K562 (cell line): ENCODE results near the gene PSMD8. TPM values are rescaled to one million over a fixed set of nuclear protein-coding genes. Genes with fewer than 3 reads are reported as not detected.

Experiments used
- CCAR2 ChIP-seq: fragments of 200-400 bp; formaldehyde crosslinking; IDR thresholded peaks from 2 replicates; pipeline ENCODE4 v1.6.1; 2017; ENCODE audit warnings: mild to moderate bottlenecking, low read depth, low read length
- CREB1 ChIP-seq, 2 experiments: sonication (generic) in 1 of 2; formaldehyde crosslinking in 1 of 2; IDR thresholded peaks; 2 replicates each; pipeline versions ENCODE4 v1.6.1 to v1.8.0; 2012 to 2022; ENCODE audit warnings: inconsistent platforms in 1 of 2, mild to moderate bottlenecking in 1 of 2, missing genetic modification reagents in 1 of 2, moderate library complexity in 1 of 2
- ETV5 ChIP-seq: sonication (generic); formaldehyde crosslinking; IDR thresholded peaks from 2 replicates; pipeline ENCODE4 v1.4.0; 2020; ENCODE audit warnings: low read depth, mild to moderate bottlenecking, missing genetic modification reagents
- FOXA1 ChIP-seq: fragments of 450-650 bp; IDR thresholded peaks from 2 replicates; pipeline ENCODE4 v1.6.1; 2016; ENCODE audit warnings: mild to moderate bottlenecking, borderline replicate concordance
- GATAD2A ChIP-seq: fragments of 450-650 bp; IDR thresholded peaks from 2 replicates; pipeline ENCODE4 v1.6.1; 2017
- HES1 ChIP-seq: fragments of 450-650 bp; IDR thresholded peaks from 2 replicates; pipeline ENCODE4 v1.6.1; 2016; ENCODE audit warnings: low read depth, mild to moderate bottlenecking, moderate library complexity
- HNRNPLL ChIP-seq: fragments of 200-400 bp; formaldehyde crosslinking; IDR thresholded peaks from 2 replicates; pipeline ENCODE4 v1.6.1; 2017; ENCODE audit warnings: low read length, low read depth, mild to moderate bottlenecking; ENCODE audit not compliant: poor library complexity, severe bottlenecking
- ILK ChIP-seq: fragments of 450-650 bp; IDR thresholded peaks from 2 replicates; pipeline ENCODE4 v1.6.1; 2016; ENCODE audit warnings: missing genetic modification characterization, low read depth, mild to moderate bottlenecking, missing compliant biosample characterization, moderate library complexity, borderline replicate concordance
- MEIS2 ChIP-seq: fragments of 450-650 bp; IDR thresholded peaks from 2 replicates; pipeline ENCODE4 v1.6.1; 2014; ENCODE audit warnings: mild to moderate bottlenecking; ENCODE audit not compliant: partially characterized antibody
- MTA2 ChIP-seq: fragments of 450-650 bp; IDR thresholded peaks from 2 replicates; pipeline ENCODE4 v1.6.1; 2016; ENCODE audit warnings: low read depth
- MXI1 ChIP-seq: IDR thresholded peaks from 2 replicates; pipeline ENCODE4 v1.6.1; 2011; ENCODE audit warnings: low read depth, mild to moderate bottlenecking, improper control_type of control experiment, low read length
- NEUROD1 ChIP-seq: fragments of 150-350 bp; IDR thresholded peaks from 2 replicates; pipeline ENCODE4 v1.6.1; 2014; ENCODE audit warnings: borderline replicate concordance, low read length, low read depth; ENCODE audit not compliant: partially characterized antibody
- NFATC3 ChIP-seq: fragments of 450-650 bp; IDR thresholded peaks from 2 replicates; pipeline ENCODE4 v1.6.1; 2017; ENCODE audit warnings: mild to moderate bottlenecking
- NFE2L1 ChIP-seq: fragments of 450-650 bp; IDR thresholded peaks from 2 replicates; pipeline ENCODE4 v1.6.1; 2016; ENCODE audit warnings: missing genetic modification characterization, low read depth, mild to moderate bottlenecking, missing compliant biosample characterization, moderate library complexity, borderline replicate concordance
- NUFIP1 ChIP-seq: fragments of 450-650 bp; IDR thresholded peaks from 2 replicates; pipeline ENCODE4 v1.6.1; 2018; ENCODE audit not compliant: partially characterized antibody
- PHF8 ChIP-seq: fragments of 200-600 bp; sonication (generic); IDR thresholded peaks from 2 replicates; pipeline ENCODE4 v1.6.1; 2012; ENCODE audit warnings: mixed run types, mild to moderate bottlenecking, inconsistent platforms, low read length, moderate library complexity, borderline replicate concordance
- TBL1XR1 ChIP-seq, 2 experiments: IDR thresholded peaks; 2 replicates each; pipeline ENCODE4 v1.6.1; 2012; ENCODE audit warnings: improper control_type of control experiment in 2 of 2, low read length in 2 of 2, mild to moderate bottlenecking in 1 of 2
- USF1 ChIP-seq: sonication (generic); formaldehyde crosslinking; IDR thresholded peaks from 2 replicates; pipeline ENCODE4 v1.9.0; 2022; ENCODE audit warnings: mild to moderate bottlenecking, missing genetic modification reagents
- XRCC4 ChIP-seq: IDR thresholded peaks from one replicate; pipeline ENCODE4 v1.6.1; 2011; ENCODE audit not compliant: insufficient read depth, insufficient read length; ENCODE audit errors: extremely low read depth
- ZBED1 ChIP-seq: IDR thresholded peaks from 2 replicates; pipeline ENCODE4 v1.6.1; 2014
- ZBTB7A ChIP-seq: IDR thresholded peaks from 2 replicates; pipeline ENCODE4 v1.6.1; 2011; ENCODE audit warnings: low read depth, mild to moderate bottlenecking, low read length, moderate library complexity, borderline replicate concordance; ENCODE audit not compliant: control insufficient read depth
- ZBTB8A ChIP-seq: fragments of 450-650 bp; IDR thresholded peaks from 2 replicates; pipeline ENCODE4 v1.6.1; 2018; ENCODE audit warnings: mild to moderate bottlenecking, moderate library complexity; ENCODE audit not compliant: partially characterized antibody
- ZNF197 ChIP-seq: fragments of 200-800 bp; sonication (Bioruptor generic); IDR thresholded peaks from 2 replicates; pipeline ENCODE4 v1.6.1; 2016; ENCODE audit warnings: low read depth, missing genetic modification characterization, missing compliant biosample characterization
- ZNF224 ChIP-seq: sonication (generic); formaldehyde crosslinking; IDR thresholded peaks from 2 replicates; pipeline ENCODE4 v1.8.0; 2022; ENCODE audit warnings: mild to moderate bottlenecking, missing genetic modification reagents
- ZNF280B ChIP-seq: fragments of 250-450 bp; sonication (Bioruptor Pico); IDR thresholded peaks from 2 replicates; pipeline ENCODE4 v1.5.1; 2021; ENCODE audit warnings: mild to moderate bottlenecking
- ZNF436 ChIP-seq: fragments of 250-450, 450-650 bp; sonication (Bioruptor Pico); formaldehyde crosslinking; IDR thresholded peaks from 2 replicates; pipeline ENCODE4 v1.7.0; 2020; ENCODE audit warnings: mild to moderate bottlenecking
- polyA plus RNA-seq, 8 experiments: library from polyadenylated mRNA; depleted of rRNA in 4 of 8; stranded (reverse) in 5 of 8; unstranded in 3 of 8; fragments of >200 nt; fragmentation: Nextera tagmentation in 2 of 8; fragmentation: Illumina TruSeq in 1 of 8; extraction: Ambion mirVana in 2 of 8; extraction: Trizol in 1 of 8; gene quantifications; 2 replicates each; pipeline versions ENCODE4 v1.2.1 to v1.2.3, GENCODE V29; 2011 to 2014; ENCODE audit warnings: inconsistent platforms in 1 of 8, missing spikeins in 1 of 8
- total RNA-seq, 7 experiments: library from RNA; depleted of rRNA in 6 of 7; stranded (reverse); fragments of >200 nt in 6 of 7; fragmentation: Illumina TruSeq in 2 of 7; extraction: Trizol in 2 of 7; gene quantifications; 2 replicates each; pipeline versions ENCODE4 v1.2.1 to v1.2.3, GENCODE V29; 2011 to 2021; ENCODE audit warnings: low replicate concordance in 1 of 7

PSMD8 gene
- total and polyA plus RNA-seq, 9 of the 15 experiments (the other 6 are each of a cell fraction or from before 2014, with no cell fraction given): 130 to 583 (median 315) TPM

GRCh38 chr19:38402967-38403674, 28.8 kb downstream of the PSMD8 start, which contains the start of gene FAM98C (continued):
- TF ChIP-seq ZNF280B (CRISPR knock-in tag): no peak
- no peak for TF ChIP-seq FOXA1
- TF ChIP-seq MTA2: no peak
- TF ChIP-seq ZNF197 (CRISPR knock-in tag): no peak
- 0 out of 2 replicates have a peak, but pooled peaks have one; percentile 58 for TF ChIP-seq ZBED1
- peak; percentile 88 for TF ChIP-seq ETV5 (CRISPR knock-in tag)
- TF ChIP-seq CREB1 (IDR thresholded peaks at IDR 0.05): no peak; the same call in 1 of the 2 replicates
- TF ChIP-seq CREB1 (CRISPR knock-in tag; IDR thresholded peaks at IDR 0.05): peak; percentile 78
- TF ChIP-seq ZNF436 (CRISPR knock-in tag): no peak
- no peak for TF ChIP-seq ILK
- no peak for TF ChIP-seq NFE2L1
- no peak for TF ChIP-seq MXI1
- peak; percentile 80 for TF ChIP-seq ZBTB7A
- no peak for TF ChIP-seq NFATC3
- TF ChIP-seq PHF8: peak; percentile 83; the same call in 1 of the 2 replicates
- no peak for TF ChIP-seq ZBTB8A
- no peak for TF ChIP-seq XRCC4
- TF ChIP-seq ZNF224 (CRISPR knock-in tag): no peak
- no peak; a peak in 2 of 4 replicates for TF ChIP-seq TBL1XR1 (IDR thresholded peaks at IDR 0.05; ENCODE audit: low read length in 2 of 2)
- no peak for TF ChIP-seq MEIS2
- TF ChIP-seq GATAD2A: peak; percentile 68
- TF ChIP-seq HES1: no peak
- TF ChIP-seq CCAR2: no peak
- TF ChIP-seq USF1 (CRISPR knock-in tag): no peak
- TF ChIP-seq NUFIP1: no peak
- TF ChIP-seq HNRNPLL: peak; percentile 62
- TF ChIP-seq NEUROD1: peak; percentile 89
